Keratinocyte (primary cell): Measurements from ENCODE around the gene TMEM9. TPM values are rescaled to one million over a fixed set of nuclear protein-coding genes. Genes with fewer than 3 reads are reported as not detected.

Experiments
- DNase-seq: peaks from one replicate; pipeline ENCODE4 v3.0.0-alpha.2; 2011; ENCODE audit warnings: low read depth, missing footprints, low spot score
- FAIRE-seq: peaks from 2 replicates; lab custom pipeline; 2011; peaks lifted over from hg19 to GRCh38; lab: Jason Lieb, UNC
- H2AFZ ChIP-seq: 2 replicates; pipeline ENCODE4 v1.6.0; 2012; ENCODE audit warnings: low read length, control low read depth, inconsistent platforms; ENCODE audit not compliant: control insufficient read depth
- H3K27ac ChIP-seq: 2 replicates; pipeline ENCODE4 v1.5.1; 2011; ENCODE audit warnings: low read length; ENCODE audit not compliant: control insufficient read depth, insufficient read depth
- H3K27me3 ChIP-seq: 3 replicates; pipeline ENCODE4 v1.6.0; 2011; ENCODE audit warnings: low read length; ENCODE audit not compliant: control insufficient read depth, insufficient read depth; ENCODE audit errors: extremely low read depth
- H3K36me3 ChIP-seq, 2 experiments: 2 replicates in 1 of 2; 3 replicates in 1 of 2; pipeline ENCODE4 v1.5.1; 2011; ENCODE audit warnings: low read length in 2 of 2, mild to moderate bottlenecking in 1 of 2; ENCODE audit not compliant: control insufficient read depth in 2 of 2, insufficient read depth in 2 of 2; ENCODE audit errors: extremely low read depth in 1 of 2
- H3K4me1 ChIP-seq: 3 replicates; pipeline ENCODE4 v1.5.1; 2011; ENCODE audit warnings: low read length; ENCODE audit not compliant: control insufficient read depth, insufficient read depth; ENCODE audit errors: extremely low read depth
- H3K4me2 ChIP-seq: 3 replicates; pipeline ENCODE4 v1.6.0; 2011; ENCODE audit warnings: low read depth, low read length; ENCODE audit not compliant: control insufficient read depth, insufficient read depth; ENCODE audit errors: extremely low read depth
- H3K4me3 ChIP-seq, 3 experiments: fragments of 200-600 bp in 1 of 3; sonication (generic) in 1 of 3; 2 replicates in 2 of 3; 3 replicates in 1 of 3; pipeline ENCODE4 v1.5.1; 2011 to 2016; ENCODE audit warnings: low read length in 3 of 3, mild to moderate bottlenecking in 3 of 3, control low read depth in 2 of 3, inconsistent platforms in 1 of 3, low read depth in 1 of 3, mixed read lengths in 1 of 3, mixed run types in 1 of 3, moderate library complexity in 1 of 3; ENCODE audit not compliant: control insufficient read depth in 2 of 3, insufficient read depth in 2 of 3; ENCODE audit errors: extremely low read depth in 1 of 3
- H3K79me2 ChIP-seq: 2 replicates; pipeline ENCODE4 v1.6.0; 2012; ENCODE audit warnings: low read length; ENCODE audit not compliant: control insufficient read depth, insufficient read depth
- H3K9ac ChIP-seq: 3 replicates; pipeline ENCODE4 v1.6.0; 2011; ENCODE audit warnings: low read length; ENCODE audit not compliant: control insufficient read depth, insufficient read depth; ENCODE audit errors: extremely low read depth
- H3K9me1 ChIP-seq: 3 replicates; pipeline ENCODE4 v1.6.0; 2011; ENCODE audit warnings: low read length; ENCODE audit not compliant: control insufficient read depth, insufficient read depth; ENCODE audit errors: extremely low read depth
- H3K9me3 ChIP-seq: 2 replicates; pipeline ENCODE4 v1.5.1; 2012; ENCODE audit warnings: low read depth, low read length; ENCODE audit not compliant: control insufficient read depth
- H4K20me1 ChIP-seq: 3 replicates; pipeline ENCODE4 v1.6.0; 2011; ENCODE audit warnings: low read length; ENCODE audit not compliant: control insufficient read depth, insufficient read depth; ENCODE audit errors: extremely low read depth
- CTCF ChIP-seq, 3 experiments: IDR thresholded peaks in 1 of 3; conservative IDR thresholded peaks in 1 of 3; optimal IDR thresholded peaks in 1 of 3; 2 replicates in 2 of 3; 3 replicates in 1 of 3; pipeline versions ENCODE3 to v1.5.1; 2011; ENCODE audit warnings: low read length in 3 of 3, mild to moderate bottlenecking in 3 of 3, moderate library complexity in 2 of 3, control low read depth in 1 of 3, inconsistent platforms in 1 of 3; ENCODE audit not compliant: insufficient read depth in 2 of 3; ENCODE audit errors: extremely low read depth in 1 of 3
- EZH2 ChIP-seq: IDR thresholded peaks from one replicate; pipeline ENCODE4 v1.6.1; 2012; ENCODE audit warnings: inconsistent platforms, mild to moderate bottlenecking, low read length, moderate library complexity
- dilution Hi-C: fragments of 300-500 bp; cut with MboI; formaldehyde crosslinking; loops from one replicate; pipeline ENCODE4 v1.7.0; 2020; ENCODE audit warnings: low sequenced_read_pairs; ENCODE audit not compliant: extremely low pct_ligation_motif_present
- polyA plus RNA-seq, 5 experiments: library from polyadenylated mRNA; depleted of rRNA in 3 of 5; stranded (reverse) in 3 of 5; stranded (forward) in 1 of 5; unstranded in 1 of 5; fragments of >200 nt; gene quantifications; 1 replicate in 1 of 5; 2 replicates in 3 of 5; 3 replicates in 1 of 5; pipeline versions ENCODE4 v1.2.1 to v1.2.3, GENCODE V29; 2011 to 2012; ENCODE audit warnings: missing spikeins in 2 of 5, low read depth in 1 of 5, low replicate concordance in 1 of 5

Gene TMEM9
- polyA plus RNA-seq, 1 donor (not counting 4 experiments of a cell fraction or from before 2014, with no cell fraction given), result 56.0 TPM

GRCh38 chr1:201137579-201138310 is 16.5 kb downstream of the TMEM9 start:
- peaks cover 4% of the 10 kb centered on the region for H3K4me1 ChIP-seq
- no peak overlapping the region for H3K9ac ChIP-seq
- H3K79me2 ChIP-seq, result no peaks in the 10 kb centered on the region
- FAIRE-seq (peak; percentile 48), DNase-seq (no peak)
- H3K4me2 ChIP-seq, result no peak overlapping the region
- TF ChIP-seq CTCF (optimal IDR thresholded peaks at IDR 0.05 in 1 of 3, IDR thresholded peaks at IDR 0.05 in 1 of 3, conservative IDR thresholded peaks at IDR 0.05 in 1 of 3; ENCODE audit: extremely low read depth in 1 of 3, insufficient read depth in 2 of 3, low read length in 3 of 3), result no peak
- TF ChIP-seq EZH2, result no peak
- H3K27ac ChIP-seq, result no peak overlapping the region
- H3K9me3 ChIP-seq, result no peaks in the 10 kb centered on the region
- H4K20me1 ChIP-seq, result no peaks in the 10 kb centered on the region
- no peak overlapping the region for H3K4me3 ChIP-seq
- H3K9me1 ChIP-seq, result no peaks in the 10 kb centered on the region
- no peak overlapping the region for H2AFZ ChIP-seq
- peaks cover 6 to 13% of the 10 kb centered on the region in 2 experiments for H3K36me3 ChIP-seq
- dilution Hi-C loops, result no loop called here
- H3K27me3 ChIP-seq, result no peaks in the 10 kb centered on the region

GRCh38 chr1:201137024-201137392 is 17.3 kb downstream of the TMEM9 start:
- Histone ChIP-seq H3K9me1 (no peaks in the 10 kb centered on the region), H3K27ac (no peak overlapping the region), H3K4me2 (no peak overlapping the region), H3K4me3 (no peak overlapping the region), H2AFZ (no peak overlapping the region), H3K9me3 (no peaks in the 10 kb centered on the region), H3K4me1 (peaks cover 4% of the 10 kb centered on the region), H3K79me2 (no peaks in the 10 kb centered on the region), H3K27me3 (no peaks in the 10 kb centered on the region), H3K36me3 (peaks cover 5 to 13% of the 10 kb centered on the region in 2 experiments), H3K9ac (no peak overlapping the region), H4K20me1 (no peaks in the 10 kb centered on the region)
- TF ChIP-seq EZH2 (no peak), CTCF (optimal IDR thresholded peaks at IDR 0.05 in 1 of 3, IDR thresholded peaks at IDR 0.05 in 1 of 3, conservative IDR thresholded peaks at IDR 0.05 in 1 of 3; ENCODE audit: extremely low read depth in 1 of 3, insufficient read depth in 2 of 3, low read length in 3 of 3) (no peak)
- dilution Hi-C loops, result no loop called here
- no peak for FAIRE-seq
- DNase-seq, result no peak
